Kidney epithelial cell (primary cell): ENCODE data around the gene PABPC3. TPM values are rescaled to one million over a fixed set of nuclear protein-coding genes. Genes with fewer than 3 reads are reported as not detected.

Experiments
- DNase-seq: peaks from one replicate; pipeline ENCODE4 v3.0.0-alpha.2; 2010; ENCODE audit warnings: low read depth
- H3K27me3 ChIP-seq: 2 replicates; pipeline ENCODE4 v1.6.0; 2011; ENCODE audit warnings: low read length; ENCODE audit not compliant: control insufficient read depth, insufficient read depth
- H3K36me3 ChIP-seq: 2 replicates; pipeline ENCODE4 v1.5.1; 2011; ENCODE audit warnings: low read length; ENCODE audit not compliant: control insufficient read depth, insufficient read depth
- H3K4me3 ChIP-seq: 2 replicates; pipeline ENCODE4 v1.5.1; 2011; ENCODE audit warnings: low read depth, mild to moderate bottlenecking, control low read depth, low read length
- CTCF ChIP-seq: IDR thresholded peaks from 2 replicates; pipeline ENCODE4 v1.5.1; 2011; ENCODE audit warnings: mild to moderate bottlenecking, moderate library complexity, low read length, control low read depth, inconsistent platforms; ENCODE audit not compliant: insufficient read depth, poor library complexity, severe bottlenecking
- total RNA-seq: library from RNA; depleted of rRNA; stranded (reverse); fragments of >200 nt; gene quantifications from 2 replicates; pipeline ENCODE4 v1.2.3, GENCODE V29; 2015

PABPC3 gene
- total RNA-seq, 1 donor from 2014 or later = 0.58 TPM

GRCh38 chr13:25141042-25141441 lies 45.1 kb downstream of the PABPC3 start:
- no peak for DNase-seq
- Histone ChIP-seq H3K36me3 (no peaks in the 10 kb centered on the region), H3K27me3 (peaks cover 5% of the 10 kb centered on the region), H3K4me3 (no peak overlapping the region)
- TF ChIP-seq CTCF = no peak

DNA sequence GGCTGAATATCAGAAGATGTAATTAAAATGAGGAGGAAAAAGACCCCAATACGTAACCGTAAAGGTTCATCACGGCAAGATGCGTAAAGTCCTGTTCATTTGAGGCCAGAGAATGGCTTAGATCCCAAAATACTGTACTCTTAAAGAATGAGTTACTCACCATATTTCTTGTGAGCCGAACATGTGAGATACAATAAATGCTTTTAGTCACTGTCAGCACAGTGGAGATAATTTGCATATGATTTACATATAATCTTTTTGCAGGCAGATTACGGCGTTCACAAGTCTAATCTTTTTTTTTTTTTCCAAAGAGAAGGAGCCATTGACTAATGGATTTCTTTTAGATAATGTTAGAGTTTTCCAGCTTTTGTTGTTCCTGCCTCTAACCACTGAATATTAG lies 47.8 kb downstream of the PABPC3 start:
- Histone ChIP-seq H3K36me3 (no peaks in the 10 kb centered on the region), H3K27me3 (no peaks in the 10 kb centered on the region), H3K4me3 (no peak overlapping the region)
- TF ChIP-seq CTCF = no peak
- DNase-seq = no peak

DNA sequence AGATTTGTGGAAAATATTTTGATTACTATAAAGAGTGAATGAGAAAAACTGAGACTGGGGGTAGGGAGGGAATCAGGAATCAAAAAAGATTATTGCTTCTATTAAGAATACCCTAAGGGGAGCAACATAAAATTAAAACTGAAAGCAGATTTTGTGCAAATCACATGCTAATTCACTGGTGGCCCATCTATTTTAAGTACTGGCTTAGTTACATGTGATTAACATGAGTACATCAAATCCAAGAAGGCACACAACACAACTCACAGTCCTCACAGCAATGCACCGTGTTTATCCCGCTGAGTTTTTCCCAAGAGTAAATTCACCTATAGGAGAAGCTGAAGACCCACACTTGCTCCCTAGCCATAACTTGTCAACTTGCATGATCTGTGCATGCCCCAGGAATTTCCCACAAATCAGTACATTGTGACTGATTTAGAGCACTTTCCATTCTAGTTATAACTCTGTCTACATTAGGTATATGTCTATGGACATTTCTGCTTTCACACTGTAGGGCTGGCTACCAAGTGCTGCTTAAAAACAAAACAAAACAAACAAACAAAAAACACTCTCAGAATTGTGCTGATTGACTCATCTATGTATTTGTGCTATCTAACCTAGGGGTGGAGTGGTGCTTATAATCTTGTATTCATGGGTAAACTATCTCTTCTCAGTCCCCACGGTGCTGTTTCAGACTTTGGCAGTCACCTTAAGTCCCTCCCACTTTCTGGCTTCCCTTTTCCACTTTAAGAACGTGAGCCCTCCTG lies 51.9 kb downstream of the PABPC3 start:
- peaks cover 5% of the 10 kb centered on the region for H3K27me3 ChIP-seq
- H3K36me3 ChIP-seq = no peaks in the 10 kb centered on the region
- H3K4me3 ChIP-seq = no peak overlapping the region
- no peak for TF ChIP-seq CTCF
- DNase-seq = no peak

DNA sequence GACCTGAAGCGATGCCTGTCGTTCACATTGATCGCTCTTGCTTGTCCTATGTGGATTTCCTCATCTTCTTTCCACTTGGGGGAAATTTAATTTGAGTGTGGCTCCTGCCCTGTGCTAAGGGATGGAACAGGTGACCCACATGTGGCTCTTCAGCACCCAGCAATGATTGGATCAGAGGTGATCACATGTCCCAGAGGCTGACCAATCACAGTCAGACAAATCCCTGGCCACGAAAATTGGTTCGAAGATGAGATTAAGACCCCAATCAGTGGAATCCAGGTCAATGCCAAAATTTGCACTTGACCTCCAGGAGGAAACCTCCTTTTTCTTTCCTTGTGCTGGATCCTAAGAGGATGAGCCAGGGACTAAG lies 52.5 kb downstream of the PABPC3 start:
- H3K36me3 ChIP-seq = no peaks in the 10 kb centered on the region
- no peak overlapping the region for H3K4me3 ChIP-seq
- no peak for TF ChIP-seq CTCF
- DNase-seq = no peak
- peaks cover 5% of the 10 kb centered on the region for H3K27me3 ChIP-seq

Other genes starting within 250 kb of the PABPC3 start
- 0.04 and 0.27 TPM in 2 replicates for gene AMER2, start 76.2 kb downstream of the PABPC3 start, total RNA-seq
- gene MTMR6, start 191.4 kb downstream of the PABPC3 start, total RNA-seq = 25.7 and 27.6 TPM in 2 replicates
- 56.0 and 90.5 TPM in 2 replicates for gene NUP58, start 205.5 kb downstream of the PABPC3 start, total RNA-seq